GM18505 (cell line): ENCODE data around the gene RIN3.

Source experiments
- ATAC-seq: cut with Tn5 transposase; IDR thresholded peaks from one replicate; pipeline ENCODE4 v1.9.1; 2021; ENCODE audit not compliant: unreplicated experiment
- POLR2A ChIP-seq: IDR thresholded peaks from 4 replicates; pipeline ENCODE4 v1.6.1; 2011; ENCODE audit warnings: borderline replicate concordance; ENCODE audit not compliant: insufficient read depth, insufficient read length; ENCODE audit errors: extremely low read depth

RIN3 gene

DNA sequence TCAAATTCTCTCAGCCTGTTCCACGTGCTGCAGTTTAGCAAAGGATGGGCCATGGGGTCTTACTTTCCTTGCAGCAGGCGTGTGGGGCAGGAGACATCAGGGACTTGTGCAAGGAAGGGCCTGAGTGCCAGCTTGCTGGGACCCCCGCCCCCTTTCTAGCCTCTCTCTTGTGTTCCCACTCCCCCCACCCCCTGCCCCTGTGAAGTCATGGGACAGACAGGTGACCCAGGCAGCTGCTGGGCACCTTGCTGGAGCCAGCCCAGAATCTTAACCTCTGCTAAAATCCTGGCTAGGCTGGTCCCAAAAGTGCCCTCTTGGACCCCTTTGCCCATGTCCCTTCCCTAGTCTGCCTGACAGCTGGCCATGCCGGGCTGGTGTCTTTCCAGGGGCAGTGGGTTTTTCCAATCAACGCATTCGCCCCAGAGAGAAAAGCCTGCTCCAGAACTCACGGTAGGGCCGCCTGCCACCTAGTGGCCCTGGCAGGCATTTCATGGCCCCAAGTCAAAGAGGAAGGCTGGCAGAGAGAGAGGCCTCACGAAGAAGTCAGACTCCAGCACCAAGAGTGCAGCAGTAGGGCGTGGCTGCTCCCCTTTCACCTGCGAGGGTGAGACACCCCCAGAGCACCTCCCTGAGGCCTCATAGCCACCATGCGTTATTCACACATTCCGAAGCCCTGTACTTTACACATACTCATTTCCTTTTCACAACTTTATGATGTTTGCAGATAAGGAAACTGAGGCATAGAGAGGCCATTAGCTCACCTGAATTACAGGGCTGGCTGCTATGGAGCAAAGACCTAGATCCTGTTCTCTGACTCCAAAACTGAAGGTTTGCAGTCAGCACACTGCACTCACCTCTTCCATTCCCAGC is 167.4 kb downstream of the RIN3 start:
- no peak for TF ChIP-seq POLR2A
- no peak for ATAC-seq

DNA sequence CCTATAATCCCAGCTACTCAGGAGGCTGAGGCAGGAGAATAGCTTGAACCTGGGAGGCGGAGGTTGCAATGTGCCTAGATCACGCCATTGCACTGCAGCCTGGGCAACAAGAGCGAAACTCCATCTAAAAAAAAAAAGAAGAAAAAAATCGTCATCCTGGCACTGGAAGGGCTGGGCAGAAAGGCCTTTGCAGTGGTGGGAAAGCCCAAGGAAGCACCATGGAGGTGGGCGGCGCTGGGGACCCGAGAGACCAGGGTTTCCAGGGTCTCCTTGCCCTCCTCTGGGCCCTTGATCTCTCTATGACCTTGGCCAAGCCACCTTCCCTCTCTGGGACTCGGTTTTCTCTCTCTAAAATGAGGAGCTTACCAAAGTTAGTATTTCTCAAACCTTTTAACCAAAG is 169.5 kb downstream of the RIN3 start:
- ATAC-seq = no peak
- no peak for TF ChIP-seq POLR2A

DNA sequence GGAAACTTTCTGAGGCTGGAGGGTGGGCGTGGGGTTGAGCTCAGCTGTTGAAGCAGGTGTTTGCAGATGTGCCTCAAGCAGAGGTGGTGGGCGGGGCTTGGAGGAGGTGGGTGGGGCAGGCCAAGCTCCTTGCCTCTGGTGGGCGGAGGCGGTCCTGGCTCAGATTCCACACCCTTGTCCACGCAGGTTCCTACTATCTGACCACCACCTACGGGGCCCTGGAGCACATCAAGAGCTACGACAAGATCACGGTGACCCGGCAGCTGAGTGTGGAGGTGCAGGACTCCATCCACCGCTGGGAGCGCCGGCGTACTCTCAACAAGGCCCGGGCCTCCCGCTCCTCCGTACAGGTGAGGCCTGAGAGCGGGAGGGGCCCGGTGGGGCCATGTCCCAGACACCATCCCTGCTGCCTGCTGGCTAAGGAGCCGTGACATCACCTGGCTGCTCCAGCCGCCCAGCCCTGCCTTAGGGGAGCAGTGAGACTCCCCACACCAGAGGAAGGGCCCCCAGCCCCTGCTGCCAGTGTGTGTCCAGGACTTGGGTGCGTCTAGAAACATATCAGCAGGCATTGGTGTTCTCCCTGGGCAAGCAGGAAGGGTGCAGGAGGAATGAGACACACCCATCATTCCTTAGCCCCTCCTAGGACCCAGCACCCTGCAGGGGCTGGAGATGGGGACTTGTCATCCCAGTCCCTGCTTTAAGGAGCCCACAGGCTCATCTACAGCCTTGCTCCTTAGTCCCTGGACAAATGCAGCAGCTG is 171.4 kb downstream of the RIN3 start:
- TF ChIP-seq POLR2A = no peak
- ATAC-seq = no peak

DNA sequence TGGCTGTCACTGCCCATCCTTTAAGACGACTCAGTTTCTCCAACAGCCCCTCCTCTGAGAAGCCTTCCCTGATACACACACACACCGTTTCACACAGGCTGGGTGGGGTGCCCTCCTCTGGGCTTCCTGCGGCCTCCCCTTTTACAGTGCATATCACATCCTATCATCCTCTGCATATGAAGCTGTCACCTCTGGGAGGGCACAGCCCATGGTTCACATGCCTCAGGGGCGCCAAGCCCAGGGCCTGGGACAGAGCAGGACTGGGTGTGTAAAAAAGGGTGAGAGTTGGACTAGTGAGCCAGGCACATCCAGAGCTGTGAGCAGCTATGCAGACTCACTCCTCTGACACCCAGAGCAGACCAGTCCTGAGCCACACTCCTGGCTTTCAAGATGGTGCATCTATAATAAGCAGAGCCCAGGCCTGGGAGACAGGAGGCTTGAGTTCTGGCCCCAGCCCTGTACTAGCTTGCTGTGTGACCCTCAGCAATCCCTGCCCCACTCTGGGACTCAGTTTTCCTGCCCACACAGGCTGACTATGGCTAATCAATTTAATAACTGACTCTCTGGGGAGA is 172.3 kb downstream of the RIN3 start:
- TF ChIP-seq POLR2A = no peak
- no peak for ATAC-seq

DNA sequence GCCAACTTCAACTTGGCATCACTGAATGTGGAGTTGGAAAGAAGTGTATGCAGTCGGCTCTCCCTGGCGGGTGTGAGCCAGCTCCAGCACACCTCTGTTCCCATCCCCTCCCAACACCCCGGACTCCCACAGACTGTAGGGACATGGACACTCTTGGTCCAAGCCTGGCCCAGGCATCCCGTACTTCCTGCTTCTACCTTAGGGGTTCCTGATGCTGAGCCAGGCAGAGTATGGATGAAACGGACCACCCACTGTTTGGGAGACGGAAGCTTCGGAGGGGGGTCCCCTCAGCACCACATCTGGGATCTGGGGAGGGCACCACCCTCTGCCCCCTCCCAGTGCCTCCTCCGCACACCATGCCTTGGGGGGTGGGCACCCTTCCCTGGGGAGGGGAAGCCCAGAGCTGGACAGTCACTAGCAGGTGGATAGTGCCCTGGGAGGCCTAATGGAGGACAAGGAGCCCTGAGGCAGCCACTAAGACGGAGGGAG is 172.9 kb downstream of the RIN3 start:
- TF ChIP-seq POLR2A = no peak
- no peak for ATAC-seq

DNA sequence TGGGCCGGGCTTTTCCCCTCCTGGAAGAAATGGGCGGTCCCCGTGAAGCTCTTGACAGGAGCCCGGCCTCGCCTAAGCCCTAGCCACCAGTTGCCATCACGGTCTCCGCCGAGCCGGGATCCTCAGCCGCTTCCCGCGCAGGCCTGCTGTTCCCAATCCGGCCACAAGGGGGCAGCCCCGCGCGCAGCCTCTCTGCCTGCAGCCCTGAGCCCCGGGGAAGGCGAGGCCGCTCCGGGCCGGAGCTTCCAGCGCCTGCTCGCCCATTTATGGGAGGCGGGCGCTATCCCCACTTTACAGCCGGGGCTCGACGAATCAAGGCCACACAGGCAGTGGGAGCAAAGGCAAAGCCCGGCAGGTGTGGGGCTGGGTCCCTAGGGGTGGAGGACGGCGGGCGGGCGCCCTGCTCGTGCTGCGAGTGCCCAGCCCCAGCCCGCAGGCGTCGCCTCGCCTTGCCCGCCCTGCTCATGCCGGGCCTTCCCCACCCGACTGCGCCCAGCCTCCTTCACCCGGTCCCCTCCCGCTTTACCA is 173.4 kb downstream of the RIN3 start:
- no peak for ATAC-seq
- no peak for TF ChIP-seq POLR2A

DNA sequence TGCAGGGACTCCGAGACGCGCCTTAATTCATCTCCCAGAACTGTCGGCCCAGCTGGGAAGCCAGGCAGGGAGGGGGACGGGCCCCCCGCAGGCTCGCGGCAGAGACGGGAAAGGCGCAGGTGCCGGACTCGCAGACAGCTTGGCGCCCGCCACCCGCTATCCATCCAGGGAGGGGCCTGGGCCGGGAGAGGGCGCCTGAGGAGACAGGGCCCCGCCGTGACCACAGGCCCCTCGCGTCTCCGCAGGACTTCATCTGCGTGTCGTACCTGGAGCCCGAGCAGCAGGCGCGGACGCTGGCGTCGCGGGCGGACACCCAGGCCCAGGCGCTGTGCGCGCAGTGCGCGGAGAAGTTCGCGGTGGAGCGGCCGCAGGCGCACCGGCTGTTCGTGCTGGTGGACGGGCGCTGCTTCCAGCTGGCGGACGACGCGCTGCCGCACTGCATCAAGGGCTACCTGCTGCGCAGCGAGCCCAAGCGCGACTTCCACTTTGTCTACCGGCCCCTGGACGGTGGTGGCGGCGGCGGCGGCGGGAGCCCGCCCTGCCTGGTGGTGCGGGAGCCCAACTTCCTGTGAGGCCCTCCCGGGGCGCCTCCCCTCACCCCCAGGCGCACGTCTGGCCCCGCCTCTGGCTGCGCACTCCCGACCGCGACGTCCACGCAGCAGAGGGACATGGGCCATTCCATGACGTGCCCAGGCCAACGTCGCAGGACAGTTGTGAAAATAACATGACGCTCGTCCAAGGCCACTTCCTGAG is 174.3 kb downstream of the RIN3 start:
- TF ChIP-seq POLR2A = no peak
- ATAC-seq = no peak

DNA sequence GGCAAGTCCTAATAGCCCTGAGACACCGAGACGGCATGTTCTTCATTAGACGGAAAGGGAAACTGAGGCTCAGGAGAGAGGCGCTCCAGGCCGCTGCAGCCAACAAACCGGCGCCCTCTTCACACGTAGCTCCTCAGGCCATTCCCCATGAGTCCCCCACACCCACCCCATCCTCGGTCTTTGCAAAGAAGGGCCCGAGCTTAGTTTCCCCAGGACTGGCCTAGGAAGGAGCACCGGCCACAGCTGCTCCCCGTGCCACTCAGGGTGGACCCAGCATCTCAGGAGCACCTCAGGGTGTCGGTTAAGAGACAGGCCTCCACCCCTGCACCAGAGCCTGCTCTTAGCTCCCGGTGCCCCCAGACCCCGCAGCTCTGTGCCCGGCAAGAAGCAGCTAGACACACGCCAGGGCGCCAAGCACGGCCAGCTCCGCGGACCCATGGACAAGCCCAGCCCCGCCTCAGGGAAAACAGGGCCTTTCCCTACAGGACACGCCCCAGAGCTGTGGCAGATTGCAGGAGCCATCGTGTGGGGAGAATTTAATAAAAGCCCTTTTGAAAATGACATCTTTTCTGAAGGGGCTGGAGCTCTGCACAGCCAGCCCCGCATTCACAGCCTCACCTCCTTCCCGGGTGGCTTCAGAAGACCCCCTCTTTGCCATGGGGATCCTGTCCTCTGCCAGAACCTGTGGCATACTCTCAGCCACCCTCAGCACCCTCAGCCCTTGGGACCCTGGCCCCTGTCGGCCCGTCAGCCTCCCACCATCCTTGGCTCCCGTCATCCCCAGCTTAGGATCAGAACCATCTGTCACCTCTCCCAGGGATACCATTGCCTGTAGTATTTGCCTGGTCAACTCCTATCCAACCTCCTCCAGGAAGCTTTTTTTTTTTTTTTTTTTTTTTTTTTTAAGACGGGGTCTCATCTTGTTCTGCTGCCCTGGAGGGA is 175.1 kb downstream of the RIN3 start:
- no peak for ATAC-seq
- TF ChIP-seq POLR2A = no peak

DNA sequence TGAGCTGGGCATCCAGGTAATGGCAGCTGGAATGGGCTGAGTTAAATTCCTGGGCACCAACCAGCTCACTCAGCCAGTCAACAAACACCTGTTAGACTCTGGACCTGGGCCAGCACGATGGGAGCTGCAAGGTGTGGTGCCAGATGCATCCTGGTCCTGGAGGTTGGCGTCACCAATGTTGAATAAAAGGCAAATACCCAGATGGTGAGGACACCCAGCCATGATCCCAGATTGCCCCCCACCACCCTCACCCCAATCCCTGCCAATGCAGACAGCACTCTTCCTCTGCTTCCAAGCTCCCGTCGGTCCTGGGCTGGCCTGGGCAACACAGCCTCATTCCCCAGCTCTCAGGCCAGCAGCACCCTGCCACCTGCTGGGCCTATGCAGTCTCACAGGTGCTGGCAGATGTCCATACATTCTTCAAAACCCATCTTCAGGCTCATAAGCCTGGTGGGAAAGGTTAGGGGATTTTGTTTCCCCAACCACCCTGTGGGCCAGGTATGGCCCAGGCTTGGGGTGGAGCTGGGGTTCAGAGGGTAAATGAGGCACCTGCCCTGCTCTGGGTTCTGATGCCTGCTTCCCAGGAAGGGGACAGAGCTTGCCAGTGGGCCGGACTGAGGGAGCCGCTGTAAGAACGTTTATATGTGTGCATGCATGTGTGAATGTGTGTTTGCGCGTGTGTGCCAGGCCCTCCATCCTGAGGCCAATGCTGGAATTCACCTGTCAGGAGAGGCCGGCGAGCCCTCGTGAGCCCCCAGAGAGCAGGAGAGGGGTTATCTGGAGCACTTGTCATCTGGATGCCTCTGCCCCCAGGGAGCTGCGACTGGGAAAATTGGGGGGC is 176.8 kb downstream of the RIN3 start:
- TF ChIP-seq POLR2A = no peak
- ATAC-seq = no peak

DNA sequence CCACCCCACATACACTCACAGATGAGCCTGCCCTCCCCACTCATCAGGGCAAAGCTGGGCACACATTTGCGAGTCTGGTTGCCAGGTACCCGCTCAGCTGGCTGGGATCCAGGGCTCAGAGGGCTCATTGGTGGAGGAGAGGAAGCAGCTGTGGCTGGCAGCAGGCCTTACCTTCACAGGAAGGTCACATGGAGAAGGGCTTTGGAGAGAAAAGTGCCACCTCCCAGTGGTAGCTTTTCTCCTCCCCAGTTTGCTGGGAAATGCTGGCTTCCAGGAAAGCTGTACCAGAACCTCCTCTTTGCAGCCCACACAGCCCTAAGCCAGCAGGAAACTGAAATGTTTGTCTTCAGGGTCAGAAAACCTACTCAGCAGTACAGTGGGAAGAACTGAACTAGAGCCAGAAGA is 179.2 kb downstream of the RIN3 start:
- TF ChIP-seq POLR2A = no peak
- no peak for ATAC-seq
